G401 (cell line): Measurements from ENCODE around the gene GAP43. TPM values are rescaled to one million over a fixed set of nuclear protein-coding genes. Genes with fewer than 3 reads are reported as not detected.

Experiments
- DNase-seq: peaks from one replicate; pipeline ENCODE4 v3.0.0-alpha.2; 2015; ENCODE audit warnings: low spot score
- in situ Hi-C: cut with HindIII; loops from 2 replicates; pipeline ENCODE4 v1.10.0; 2016; ENCODE audit warnings: low sequenced_read_pairs, mixed read lengths
- total RNA-seq: library from RNA; depleted of rRNA; stranded (reverse); fragments of >200 nt; shearing (Covaris generic); gene quantifications from 2 replicates; pipeline ENCODE4 v1.2.3, GENCODE V29; 2014

The GAP43 gene
- total RNA-seq, 1 experiment from 2014 or later, result not detected

- DNase-seq, result peak; percentile 77
- in situ Hi-C loops, result no loop called here
Measured at GRCh38 chr3:115658337-115659181, 35.2 kb downstream of the GAP43 start.

DNA sequence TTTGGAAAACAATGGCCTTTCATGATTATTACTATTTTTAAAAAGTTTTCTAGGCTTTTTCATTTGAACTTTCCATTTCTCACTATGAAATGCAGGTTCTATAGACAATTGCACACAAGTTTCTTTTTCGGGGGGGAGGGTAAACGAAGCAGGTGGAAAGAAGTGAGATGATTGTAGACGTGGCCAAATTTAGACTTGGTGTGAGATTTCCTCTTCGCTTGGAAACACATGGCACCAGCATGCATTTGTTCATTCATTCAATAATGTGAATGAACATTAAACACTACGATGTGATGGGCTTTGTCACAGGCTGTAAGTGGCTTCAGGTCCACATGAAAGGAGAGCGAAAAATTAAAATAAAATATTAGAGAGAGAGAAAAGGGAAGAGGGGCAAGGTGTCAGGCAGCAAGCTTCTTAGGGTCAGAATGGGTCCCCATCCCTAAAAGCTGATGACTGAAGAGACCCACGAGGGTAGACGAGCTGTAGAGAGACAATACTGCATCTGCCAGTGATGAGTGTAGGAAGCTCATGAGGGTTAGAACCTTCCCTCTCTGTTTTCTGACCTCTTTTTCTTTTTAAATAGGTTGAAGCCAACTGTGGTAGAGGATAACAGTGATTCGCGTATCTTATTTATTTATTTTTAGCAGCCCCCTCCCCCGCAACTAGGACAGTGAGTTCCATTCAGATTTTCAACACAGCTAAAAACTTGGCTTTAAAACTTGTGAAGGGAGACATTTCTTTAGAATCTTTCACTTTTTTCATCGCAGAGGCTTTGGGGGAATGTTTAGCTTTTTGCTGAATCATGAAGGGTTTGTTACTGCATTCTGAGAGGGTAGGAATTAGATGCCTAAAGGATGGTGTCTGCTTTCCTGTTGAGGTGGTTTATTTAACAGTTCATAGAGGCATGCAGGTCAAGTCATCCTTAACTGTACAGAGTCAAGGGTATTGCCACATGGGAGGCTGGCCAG lies 36.2 kb downstream of the GAP43 start:
- in situ Hi-C loops, result no loop called here
- peak; percentile 57 for DNase-seq

GRCh38 chr3:115660646-115661337 lies 37.5 kb downstream of the GAP43 start:
- no peak for DNase-seq
- in situ Hi-C loops, result no loop called here

- in situ Hi-C loops, result no loop called here
- DNase-seq, result no peak
Measured at GRCh38 chr3:115662356-115662755, 39.0 kb downstream of the GAP43 start.

DNA sequence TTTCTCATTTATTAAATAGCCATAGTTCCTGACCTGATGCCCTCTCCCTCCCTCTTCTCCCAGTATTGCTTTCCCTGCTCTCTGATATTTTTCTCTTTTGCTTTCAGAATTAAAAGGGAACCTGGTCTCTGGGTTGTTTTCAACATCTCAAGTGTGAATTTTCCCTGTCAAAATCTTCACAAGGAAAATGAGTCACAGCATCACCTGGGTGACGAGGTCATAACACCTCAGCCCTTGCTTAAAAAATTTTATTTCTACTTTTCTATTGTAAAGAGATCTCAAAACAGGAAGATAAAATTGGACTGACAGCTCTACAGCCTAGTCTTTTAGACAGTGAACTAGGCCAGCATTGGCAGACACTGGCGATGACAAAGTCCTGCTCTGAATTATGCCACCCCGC lies 40.1 kb downstream of the GAP43 start:
- in situ Hi-C loops, result no loop called here
- no peak for DNase-seq

DNA sequence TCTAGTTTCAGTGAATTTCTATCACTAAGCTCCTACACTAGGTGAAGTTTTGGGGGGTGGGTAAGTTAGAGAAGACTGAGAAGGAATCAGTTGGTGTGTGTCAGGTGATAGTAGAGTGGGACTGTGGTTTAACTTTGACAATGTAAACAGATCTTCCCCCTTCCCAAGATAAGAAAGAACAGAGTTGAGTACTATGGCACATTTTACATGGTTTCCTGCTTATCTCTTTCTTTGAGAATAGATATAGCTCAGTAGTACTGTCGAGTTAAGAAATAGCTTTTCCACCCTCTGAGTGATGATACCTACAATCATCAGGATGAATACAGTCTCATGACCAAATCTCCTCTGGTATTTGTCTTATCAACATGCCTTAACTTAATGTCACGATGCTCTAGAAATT lies 42.8 kb downstream of the GAP43 start:
- in situ Hi-C loops, result no loop called here
- no peak for DNase-seq

GRCh38 chr3:115666920-115667737 lies 43.8 kb downstream of the GAP43 start:
- in situ Hi-C loops, result no loop called here
- DNase-seq, result no peak

DNA sequence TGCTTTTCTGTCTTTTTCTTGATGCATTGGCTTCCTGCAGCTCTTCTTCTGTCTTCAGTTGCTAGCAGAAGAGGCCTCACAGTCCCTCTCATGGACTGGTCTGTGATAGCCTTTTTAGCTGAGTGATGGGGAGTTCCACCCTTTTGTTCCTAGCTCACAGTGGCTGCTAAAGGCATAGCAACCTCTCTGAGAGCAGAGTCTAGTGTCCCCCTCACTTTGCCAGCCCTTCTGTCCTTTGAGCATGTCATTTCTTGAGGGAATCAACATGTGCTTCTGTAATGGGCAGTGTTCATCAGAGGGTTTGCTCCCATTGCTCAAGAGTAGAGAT lies 44.4 kb downstream of the GAP43 start:
- in situ Hi-C loops, result no loop called here

GRCh38 chr3:115670911-115671310 lies 47.6 kb downstream of the GAP43 start:
- no peak for DNase-seq
- in situ Hi-C loops, result no loop called here

More for the DNA sequence above, 44.4 kb downstream of the GAP43 start:
- no peak for DNase-seq

- DNase-seq, result no peak
- in situ Hi-C loops, result no loop called here
Measured at GRCh38 chr3:115671761-115672455, 48.6 kb downstream of the GAP43 start.

- no peak for DNase-seq
- in situ Hi-C loops, result no loop called here
Measured at GRCh38 chr3:115673881-115674280, 50.6 kb downstream of the GAP43 start.

DNA sequence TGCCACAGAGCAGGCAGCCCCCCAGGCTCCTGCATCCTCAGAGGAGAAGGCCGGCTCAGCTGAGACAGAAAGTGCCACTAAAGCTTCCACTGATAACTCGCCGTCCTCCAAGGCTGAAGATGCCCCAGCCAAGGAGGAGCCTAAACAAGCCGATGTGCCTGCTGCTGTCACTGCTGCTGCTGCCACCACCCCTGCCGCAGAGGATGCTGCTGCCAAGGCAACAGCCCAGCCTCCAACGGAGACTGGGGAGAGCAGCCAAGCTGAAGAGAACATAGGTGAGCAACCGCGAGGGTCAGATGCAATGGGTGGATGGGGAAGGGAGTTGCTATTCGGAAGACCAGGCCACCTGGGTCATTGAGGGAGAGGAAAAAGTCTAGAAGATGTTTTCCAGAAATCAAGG lies 53.0 kb downstream of the GAP43 start:
- in situ Hi-C loops, result no loop called here
- DNase-seq, result peak; percentile 58

DNA sequence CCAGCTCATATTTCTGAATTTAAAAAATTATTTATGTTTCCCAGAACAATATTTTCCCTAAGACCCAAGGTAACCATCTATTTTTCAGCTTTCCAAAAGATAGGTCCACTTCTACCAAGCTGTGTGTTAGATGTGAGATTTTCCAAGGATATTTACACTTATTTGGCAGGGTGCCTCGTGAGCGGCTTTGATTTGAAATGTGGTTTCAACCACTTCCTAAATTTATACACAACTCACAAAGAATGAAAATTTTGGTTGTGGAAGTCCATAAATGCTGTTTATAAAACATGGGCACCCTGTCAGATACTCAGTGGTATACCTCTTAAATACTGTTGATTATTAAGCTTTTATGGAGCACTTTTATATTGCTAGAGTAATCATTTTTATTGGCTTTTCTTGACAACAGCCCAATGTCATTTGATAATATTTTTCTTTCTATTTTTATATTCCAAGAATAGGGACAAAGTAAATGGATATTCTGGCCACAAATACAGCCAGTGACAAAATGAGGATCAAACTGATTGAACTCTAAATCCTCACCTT lies 57.6 kb downstream of the GAP43 start:
- in situ Hi-C loops, result no loop called here

DNA sequence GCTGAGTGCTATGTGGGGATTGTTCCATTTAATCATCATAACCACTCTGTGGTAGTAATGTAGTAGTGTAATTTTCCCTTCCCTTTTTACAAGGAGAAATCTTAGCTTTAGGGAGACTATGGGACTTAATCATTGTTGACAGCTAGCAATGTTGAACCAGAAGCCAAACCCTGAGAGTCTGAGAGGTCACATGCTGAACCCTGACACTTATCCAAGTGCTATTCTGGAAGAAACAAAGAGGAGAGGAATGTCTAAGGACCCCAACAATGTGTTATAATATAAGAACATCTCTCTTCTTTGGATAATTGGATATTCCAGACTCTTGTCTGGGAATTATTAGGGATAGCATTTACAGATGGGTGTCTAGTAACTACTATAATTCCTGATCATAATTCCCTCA lies 58.4 kb downstream of the GAP43 start:
- in situ Hi-C loops, result no loop called here
- no peak for DNase-seq

More for the DNA sequence above, 57.6 kb downstream of the GAP43 start:
- DNase-seq, result no peak

DNA sequence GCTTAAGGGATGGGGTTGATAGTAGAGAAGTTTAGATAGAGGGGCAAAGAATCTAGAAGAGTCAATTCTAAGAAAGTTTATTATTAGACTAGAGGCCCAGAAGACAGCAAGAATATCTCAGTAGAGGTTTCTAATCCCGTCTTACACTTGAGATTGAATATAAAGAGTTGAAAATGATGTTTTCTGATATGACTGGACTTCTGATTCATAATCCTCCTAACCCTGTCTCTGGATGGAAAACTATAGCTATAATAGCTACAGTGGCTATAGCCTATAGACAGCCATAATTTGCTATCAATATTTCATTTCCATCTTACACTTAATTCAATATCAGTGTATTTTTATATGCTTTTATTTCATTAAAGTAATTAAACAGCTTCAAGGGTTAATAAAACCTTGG lies 60.0 kb downstream of the GAP43 start:
- DNase-seq, result no peak
- in situ Hi-C loops, result no loop called here

DNA sequence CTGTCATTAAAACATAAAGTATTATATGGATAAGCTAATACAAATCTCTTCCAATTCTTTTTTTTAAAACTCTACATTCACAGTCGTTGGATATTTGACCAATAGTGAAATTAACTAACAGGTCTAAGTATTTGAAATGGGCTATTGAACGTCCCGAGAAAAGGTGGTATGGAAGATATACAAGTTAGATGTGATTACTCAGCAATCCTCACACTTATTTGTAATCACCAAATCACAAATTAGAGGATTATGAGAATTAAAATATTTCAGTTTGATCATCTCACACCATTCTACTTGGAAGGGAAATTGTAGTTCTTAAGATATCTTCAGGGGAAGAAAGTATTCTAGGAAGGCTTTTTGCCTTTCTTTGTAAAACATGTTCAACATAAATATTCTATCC lies 60.5 kb downstream of the GAP43 start:
- in situ Hi-C loops, result no loop called here
- DNase-seq, result no peak

- no peak for DNase-seq
- in situ Hi-C loops, result no loop called here
Measured at GRCh38 chr3:115685097-115685496, 61.8 kb downstream of the GAP43 start.

GRCh38 chr3:115687721-115688120 lies 64.4 kb downstream of the GAP43 start:
- DNase-seq, result no peak
- in situ Hi-C loops, result no loop called here
